ENCODE measurements around the gene CBFA2T2.

Gene CBFA2T2

GRCh38 chr20:33650111-33650752 lies 160.3 kb downstream of the CBFA2T2 start:
- intact Hi-C loops (cut with micrococcal nuclease), result no loop called here
- H3K27ac Mint-ChIP-seq, result no peak overlapping the region
- H3K4me3 Mint-ChIP-seq, result no peak overlapping the region
- H3K4me1 Mint-ChIP-seq (ENCODE audit: low read depth), result peaks cover 8% of the 10 kb centered on the region
- H3K27me3 Mint-ChIP-seq, result peaks cover 2% of the 10 kb centered on the region
- H3K36me3 Mint-ChIP-seq (ENCODE audit: low read depth), result peaks cover 29% of the 10 kb centered on the region
- H3K9me3 Mint-ChIP-seq, result no peaks in the 10 kb centered on the region

GRCh38 chr20:33650753-33651561 lies 161.1 kb downstream of the CBFA2T2 start:
- no peak overlapping the region for H3K27ac Mint-ChIP-seq
- no peaks in the 10 kb centered on the region for H3K9me3 Mint-ChIP-seq
- H3K36me3 Mint-ChIP-seq (ENCODE audit: low read depth), result peaks cover 22% of the 10 kb centered on the region
- intact Hi-C loops (cut with micrococcal nuclease), result no loop called here
- H3K4me3 Mint-ChIP-seq, result no peak overlapping the region
- peaks cover 2% of the 10 kb centered on the region for H3K27me3 Mint-ChIP-seq
- H3K4me1 Mint-ChIP-seq (ENCODE audit: low read depth), result peaks cover 8% of the 10 kb centered on the region

GRCh38 chr20:33651562-33652048 lies 161.7 kb downstream of the CBFA2T2 start:
- H3K4me3 Mint-ChIP-seq, result no peak overlapping the region
- H3K4me1 Mint-ChIP-seq (ENCODE audit: low read depth), result peaks cover 8% of the 10 kb centered on the region

GRCh38 chr20:33653218-33653899 lies 163.5 kb downstream of the CBFA2T2 start:
- Mint-ChIP-seq H3K27ac (no peak overlapping the region), H3K9me3 (no peaks in the 10 kb centered on the region), H3K4me3 (no peak overlapping the region), H3K36me3 (ENCODE audit: low read depth) (peaks cover 16% of the 10 kb centered on the region), H3K27me3 (peaks cover 2% of the 10 kb centered on the region), H3K4me1 (ENCODE audit: low read depth) (peaks cover 8% of the 10 kb centered on the region)
- intact Hi-C loops (cut with micrococcal nuclease), result no loop called here

More at GRCh38 chr20:33651562-33652048, 161.7 kb downstream of the CBFA2T2 start:
- Mint-ChIP-seq H3K27ac (no peak overlapping the region), H3K9me3 (no peaks in the 10 kb centered on the region), H3K36me3 (ENCODE audit: low read depth) (peaks cover 16% of the 10 kb centered on the region), H3K27me3 (peaks cover 2% of the 10 kb centered on the region)
- intact Hi-C loops (cut with micrococcal nuclease), result no loop called here

- Mint-ChIP-seq H3K4me3 (no peak overlapping the region), H3K27me3 (peaks cover 2% of the 10 kb centered on the region), H3K27ac (no peak overlapping the region), H3K36me3 (ENCODE audit: low read depth) (peaks cover 22% of the 10 kb centered on the region), H3K4me1 (ENCODE audit: low read depth) (peaks cover 8% of the 10 kb centered on the region), H3K9me3 (no peaks in the 10 kb centered on the region)
- intact Hi-C loops (cut with micrococcal nuclease), result no loop called here
Measured at GRCh38 chr20:33653900-33654596, 164.2 kb downstream of the CBFA2T2 start.

- Mint-ChIP-seq H3K4me1 (ENCODE audit: low read depth) (peaks cover 8% of the 10 kb centered on the region), H3K27ac (no peak overlapping the region), H3K27me3 (peaks cover 2% of the 10 kb centered on the region), H3K4me3 (no peak overlapping the region), H3K36me3 (ENCODE audit: low read depth) (peaks cover 28% of the 10 kb centered on the region), H3K9me3 (no peaks in the 10 kb centered on the region)
- intact Hi-C loops (cut with micrococcal nuclease), result no loop called here
Measured at GRCh38 chr20:33654680-33655161, 164.8 kb downstream of the CBFA2T2 start.

- Mint-ChIP-seq H3K36me3 (ENCODE audit: low read depth) (peaks cover 33% of the 10 kb centered on the region), H3K4me1 (ENCODE audit: low read depth) (peaks cover 8% of the 10 kb centered on the region), H3K27ac (no peak overlapping the region), H3K9me3 (no peaks in the 10 kb centered on the region), H3K27me3 (peaks cover 2% of the 10 kb centered on the region), H3K4me3 (no peak overlapping the region)
- intact Hi-C loops (cut with micrococcal nuclease), result no loop called here
Measured at GRCh38 chr20:33655164-33655563, 165.3 kb downstream of the CBFA2T2 start.

- no peak overlapping the region for H3K27ac Mint-ChIP-seq
Measured at GRCh38 chr20:33656010-33656782, 166.3 kb downstream of the CBFA2T2 start.

GRCh38 chr20:33656783-33657703 lies 167.1 kb downstream of the CBFA2T2 start:
- Mint-ChIP-seq H3K9me3 (no peaks in the 10 kb centered on the region), H3K27ac (no peak overlapping the region), H3K27me3 (peaks cover 2% of the 10 kb centered on the region), H3K36me3 (ENCODE audit: low read depth) (peaks cover 34% of the 10 kb centered on the region), H3K4me3 (no peak overlapping the region), H3K4me1 (ENCODE audit: low read depth) (peaks cover 8% of the 10 kb centered on the region)
- intact Hi-C loops (cut with micrococcal nuclease), result no loop called here

More at GRCh38 chr20:33656010-33656782, 166.3 kb downstream of the CBFA2T2 start:
- peaks cover 2% of the 10 kb centered on the region for H3K27me3 Mint-ChIP-seq
- no peak overlapping the region for H3K4me3 Mint-ChIP-seq
- peaks cover 34% of the 10 kb centered on the region for H3K36me3 Mint-ChIP-seq (ENCODE audit: low read depth)
- H3K9me3 Mint-ChIP-seq, result no peaks in the 10 kb centered on the region
- peaks cover 8% of the 10 kb centered on the region for H3K4me1 Mint-ChIP-seq (ENCODE audit: low read depth)
- intact Hi-C loops (cut with micrococcal nuclease), result no loop called here

- Mint-ChIP-seq H3K4me1 (ENCODE audit: low read depth) (peaks cover 11% of the 10 kb centered on the region), H3K27ac (no peak overlapping the region), H3K36me3 (ENCODE audit: low read depth) (peaks cover 34% of the 10 kb centered on the region), H3K27me3 (peaks cover 2% of the 10 kb centered on the region), H3K9me3 (no peaks in the 10 kb centered on the region), H3K4me3 (no peak overlapping the region)
- intact Hi-C loops (cut with micrococcal nuclease), result no loop called here
Measured at GRCh38 chr20:33657704-33658095, 167.8 kb downstream of the CBFA2T2 start.

GRCh38 chr20:33658510-33658909 lies 168.6 kb downstream of the CBFA2T2 start:
- intact Hi-C loops (cut with micrococcal nuclease), result no loop called here
- Mint-ChIP-seq H3K36me3 (ENCODE audit: low read depth) (peaks cover 34% of the 10 kb centered on the region), H3K27me3 (peaks cover 2% of the 10 kb centered on the region), H3K4me1 (ENCODE audit: low read depth) (peaks cover 10% of the 10 kb centered on the region), H3K4me3 (no peak overlapping the region), H3K9me3 (no peaks in the 10 kb centered on the region), H3K27ac (no peak overlapping the region)

- peaks cover 12% of the 10 kb centered on the region for H3K4me1 Mint-ChIP-seq (ENCODE audit: low read depth)
- no peak overlapping the region for H3K4me3 Mint-ChIP-seq
- peaks cover 34% of the 10 kb centered on the region for H3K36me3 Mint-ChIP-seq (ENCODE audit: low read depth)
- peaks cover 2% of the 10 kb centered on the region for H3K27me3 Mint-ChIP-seq
- no peak overlapping the region for H3K27ac Mint-ChIP-seq
- intact Hi-C loops (cut with micrococcal nuclease), result no loop called here
- no peaks in the 10 kb centered on the region for H3K9me3 Mint-ChIP-seq
Measured at GRCh38 chr20:33658929-33659328, 169.0 kb downstream of the CBFA2T2 start.
